Large intestine (tissue), 3 donors: ENCODE results near the gene KLHL30. TPM values are rescaled to one million over a fixed set of nuclear protein-coding genes. Genes with fewer than 3 reads are reported as not detected.
"Not testable (repeated sequence)": the region's sequence is repeated elsewhere in the genome, so short reads cannot be mapped to it uniquely, and the experiment has no call there.

ENCODE experiments used
- DNase-seq, 2 donors: peaks; one replicate each; pipeline versions ENCODE4 v3.0.0 to v3.0.0-alpha.2; 2013
- H3K27ac ChIP-seq: one replicate; pipeline ENCODE4 v1.5.1; 2013; ENCODE audit warnings: low read length
- H3K27me3 ChIP-seq: 2 replicates; pipeline ENCODE4 v1.6.1; 2013; ENCODE audit warnings: low read length; ENCODE audit not compliant: control insufficient read depth, insufficient read depth
- H3K36me3 ChIP-seq: 2 replicates; pipeline ENCODE4 v1.6.1; 2013; ENCODE audit warnings: low read length; ENCODE audit not compliant: control insufficient read depth, insufficient read depth
- H3K4me1 ChIP-seq: one replicate; pipeline ENCODE4 v1.6.1; 2013; ENCODE audit warnings: low read length; ENCODE audit not compliant: control insufficient read depth, insufficient read depth
- H3K4me3 ChIP-seq: one replicate; pipeline ENCODE4 v1.5.1; 2013; ENCODE audit warnings: low read length
- H3K9me3 ChIP-seq: one replicate; pipeline ENCODE4 v1.6.1; 2013; ENCODE audit warnings: mild to moderate bottlenecking, low read depth, low read length, moderate library complexity; ENCODE audit not compliant: control insufficient read depth
- WGBS: methylation state at CpG from one replicate; pipeline ENCODE4 v1.1.5; 2013; ENCODE audit warnings: low lambda C conversion rate; ENCODE audit not compliant: insufficient coverage; 5-methylcytosine and 5-hydroxymethylcytosine counted together
- polyA plus RNA-seq: library from polyadenylated mRNA; unstranded; fragments of 120-200 nt; gene quantifications from one replicate; pipeline ENCODE4 v1.2.1, GENCODE V29; 2013

Gene KLHL30
- polyA plus RNA-seq, 1 donor, result 0.12 TPM

GRCh38 chr2:238114331-238114841 is 24.1 kb upstream of the KLHL30 start:
- no peaks in the 10 kb centered on the region for H3K27me3 ChIP-seq
- H3K36me3 ChIP-seq, result no peaks in the 10 kb centered on the region
- no peaks in the 10 kb centered on the region for H3K4me1 ChIP-seq
- WGBS, result 100% methylated on average over 1 of the region's 16 CpGs
- no peak for DNase-seq
- no peak overlapping the region for H3K27ac ChIP-seq
- H3K9me3 ChIP-seq, result peaks cover 2% of the 10 kb centered on the region
- no peak overlapping the region for H3K4me3 ChIP-seq

- no CpG with 5 or more reads among the region's 32 CpGs for WGBS
- DNase-seq, result no peak
- Histone ChIP-seq H3K27me3 (peaks cover 3% of the 10 kb centered on the region), H3K4me3 (no peak overlapping the region), H3K36me3 (no peaks in the 10 kb centered on the region), H3K4me1 (no peaks in the 10 kb centered on the region), H3K9me3 (peaks cover 2% of the 10 kb centered on the region), H3K27ac (no peak overlapping the region)
Measured at GRCh38 chr2:238114851-238115660, 23.4 kb upstream of the KLHL30 start.

- H3K4me3 ChIP-seq, H3K9me3 ChIP-seq, DNase-seq, H3K4me1 ChIP-seq, H3K27ac ChIP-seq, H3K27me3 ChIP-seq, H3K36me3 ChIP-seq: not testable (repeated sequence)
- WGBS, result no CpG with 5 or more reads among the region's 12 CpGs
Measured at GRCh38 chr2:238115709-238116108, 22.8 kb upstream of the KLHL30 start.

- Histone ChIP-seq H3K4me1 (no peaks in the 10 kb centered on the region), H3K36me3 (no peaks in the 10 kb centered on the region), H3K9me3 (peaks cover 2% of the 10 kb centered on the region), H3K27me3 (peaks cover 11% of the 10 kb centered on the region), H3K4me3 (no peak overlapping the region), H3K27ac (no peak overlapping the region)
- DNase-seq, result no peak
- WGBS, result no CpG with 5 or more reads among the region's 21 CpGs
Measured at GRCh38 chr2:238116298-238117198, 21.9 kb upstream of the KLHL30 start.

- no peaks in the 10 kb centered on the region for H3K9me3 ChIP-seq
- H3K27me3 ChIP-seq, result peaks cover 11% of the 10 kb centered on the region
- H3K36me3 ChIP-seq, result no peaks in the 10 kb centered on the region
- no peak overlapping the region for H3K4me3 ChIP-seq
- WGBS, result no CpG with 5 or more reads among the region's 11 CpGs
- no peak for DNase-seq
- H3K27ac ChIP-seq, result no peak overlapping the region
- H3K4me1 ChIP-seq, result no peaks in the 10 kb centered on the region
Measured at GRCh38 chr2:238117199-238118154, 21.0 kb upstream of the KLHL30 start.

- Histone ChIP-seq H3K27ac (no peak overlapping the region), H3K4me3 (no peak overlapping the region), H3K27me3 (peaks cover 11% of the 10 kb centered on the region), H3K9me3 (no peaks in the 10 kb centered on the region), H3K36me3 (no peaks in the 10 kb centered on the region), H3K4me1 (no peaks in the 10 kb centered on the region)
- no CpG with 5 or more reads among the region's 15 CpGs for WGBS
- no peak for DNase-seq
Measured at GRCh38 chr2:238119756-238120462, 18.6 kb upstream of the KLHL30 start.

GRCh38 chr2:238120463-238121298 is 17.8 kb upstream of the KLHL30 start:
- H3K4me3 ChIP-seq, result no peak overlapping the region
- no peaks in the 10 kb centered on the region for H3K4me1 ChIP-seq
- WGBS, result no CpG with 5 or more reads among the region's 30 CpGs
- peaks cover 11% of the 10 kb centered on the region for H3K27me3 ChIP-seq
- DNase-seq, result no peak
- no peaks in the 10 kb centered on the region for H3K9me3 ChIP-seq
- no peaks in the 10 kb centered on the region for H3K36me3 ChIP-seq
- no peak overlapping the region for H3K27ac ChIP-seq

- H3K4me1 ChIP-seq, result no peaks in the 10 kb centered on the region
- peaks cover 7% of the 10 kb centered on the region for H3K9me3 ChIP-seq
- H3K27me3 ChIP-seq, result peaks cover 11% of the 10 kb centered on the region
- WGBS, result no CpG with 5 or more reads among the region's 27 CpGs
- no peak for DNase-seq
- H3K27ac ChIP-seq, result no peak overlapping the region
- no peaks in the 10 kb centered on the region for H3K36me3 ChIP-seq
- no peak overlapping the region for H3K4me3 ChIP-seq
Measured at GRCh38 chr2:238121511-238122286, 16.8 kb upstream of the KLHL30 start.
